IMR-90 (cell line): ENCODE measurements around the gene UGT3A1.

Source experiments
- BHLHE40 ChIP-seq: fragments of 150-350 bp; IDR thresholded peaks from 2 replicates; pipeline ENCODE4 v1.6.1; 2016; ENCODE audit warnings: mild to moderate bottlenecking, low read depth, low read length
- CEBPB ChIP-seq: IDR thresholded peaks from 2 replicates; pipeline ENCODE4 v1.6.1; 2012; ENCODE audit warnings: low read depth, low read length, improper control_type of control experiment
- CHD1 ChIP-seq: IDR thresholded peaks from 2 replicates; pipeline ENCODE4 v1.6.1; 2012; ENCODE audit warnings: low read depth, low read length, improper control_type of control experiment
- POLR2A ChIP-seq: IDR thresholded peaks from 2 replicates; pipeline ENCODE4 v1.6.1; 2012; ENCODE audit warnings: mild to moderate bottlenecking, low read depth, low read length
- RAD21 ChIP-seq: IDR thresholded peaks from 2 replicates; pipeline ENCODE4 v1.6.1; 2012; ENCODE audit warnings: low read length, improper control_type of control experiment
- RFX5 ChIP-seq: IDR thresholded peaks from 2 replicates; pipeline ENCODE4 v1.8.0; 2012; ENCODE audit warnings: low read depth, mild to moderate bottlenecking, low read length, moderate library complexity
- SMC3 ChIP-seq: fragments of 150-350 bp; IDR thresholded peaks from 2 replicates; pipeline ENCODE4 v1.6.1; 2016; ENCODE audit warnings: low read depth, mild to moderate bottlenecking, antibody characterized with exemption, low read length, moderate library complexity
- TF ChIP-seq, protein P1 (sequence below): fragments of 150-350 bp; IDR thresholded peaks from 2 replicates; pipeline ENCODE4 v1.6.1; 2017; ENCODE audit warnings: mild to moderate bottlenecking, antibody characterized with exemption, low read length, low read depth
- TF ChIP-seq, protein P2 (sequence below): conservative IDR thresholded peaks from 2 replicates; pipeline ENCODE4 v1.5.1; 2012; ENCODE audit warnings: mild to moderate bottlenecking, low read depth, low read length, improper control_type of control experiment
- TF ChIP-seq, protein P3 (sequence below): fragments of 150-350 bp; IDR thresholded peaks from 2 replicates; pipeline ENCODE4 v1.6.1; 2016; ENCODE audit warnings: low read depth, mild to moderate bottlenecking, low read length, moderate library complexity, borderline replicate concordance

DNA sequence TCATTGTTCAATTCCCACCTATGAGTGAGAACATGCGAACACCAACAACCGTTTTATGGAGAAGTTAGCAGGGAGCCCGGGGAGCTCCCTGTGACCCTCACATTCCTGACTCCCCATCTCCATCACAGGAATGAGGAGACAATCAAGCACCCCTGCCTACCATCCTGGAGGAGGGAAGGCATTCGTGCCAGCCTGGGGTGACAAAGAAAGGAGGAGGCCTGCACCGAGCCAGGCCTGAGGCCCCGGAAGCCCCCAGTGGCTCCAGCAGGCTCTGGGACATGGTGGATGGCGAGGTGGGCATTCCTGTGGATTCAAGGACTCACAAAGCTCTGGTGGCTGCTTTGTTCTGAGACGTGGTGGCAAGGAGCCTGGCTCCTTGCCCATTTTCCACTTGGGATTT is 36.5 kb upstream of the UGT3A1 start:
- TF ChIP-seq, protein P1, sequence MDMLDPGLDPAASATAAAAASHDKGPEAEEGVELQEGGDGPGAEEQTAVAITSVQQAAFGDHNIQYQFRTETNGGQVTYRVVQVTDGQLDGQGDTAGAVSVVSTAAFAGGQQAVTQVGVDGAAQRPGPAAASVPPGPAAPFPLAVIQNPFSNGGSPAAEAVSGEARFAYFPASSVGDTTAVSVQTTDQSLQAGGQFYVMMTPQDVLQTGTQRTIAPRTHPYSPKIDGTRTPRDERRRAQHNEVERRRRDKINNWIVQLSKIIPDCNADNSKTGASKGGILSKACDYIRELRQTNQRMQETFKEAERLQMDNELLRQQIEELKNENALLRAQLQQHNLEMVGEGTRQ: no peak
- TF ChIP-seq, protein P2, sequence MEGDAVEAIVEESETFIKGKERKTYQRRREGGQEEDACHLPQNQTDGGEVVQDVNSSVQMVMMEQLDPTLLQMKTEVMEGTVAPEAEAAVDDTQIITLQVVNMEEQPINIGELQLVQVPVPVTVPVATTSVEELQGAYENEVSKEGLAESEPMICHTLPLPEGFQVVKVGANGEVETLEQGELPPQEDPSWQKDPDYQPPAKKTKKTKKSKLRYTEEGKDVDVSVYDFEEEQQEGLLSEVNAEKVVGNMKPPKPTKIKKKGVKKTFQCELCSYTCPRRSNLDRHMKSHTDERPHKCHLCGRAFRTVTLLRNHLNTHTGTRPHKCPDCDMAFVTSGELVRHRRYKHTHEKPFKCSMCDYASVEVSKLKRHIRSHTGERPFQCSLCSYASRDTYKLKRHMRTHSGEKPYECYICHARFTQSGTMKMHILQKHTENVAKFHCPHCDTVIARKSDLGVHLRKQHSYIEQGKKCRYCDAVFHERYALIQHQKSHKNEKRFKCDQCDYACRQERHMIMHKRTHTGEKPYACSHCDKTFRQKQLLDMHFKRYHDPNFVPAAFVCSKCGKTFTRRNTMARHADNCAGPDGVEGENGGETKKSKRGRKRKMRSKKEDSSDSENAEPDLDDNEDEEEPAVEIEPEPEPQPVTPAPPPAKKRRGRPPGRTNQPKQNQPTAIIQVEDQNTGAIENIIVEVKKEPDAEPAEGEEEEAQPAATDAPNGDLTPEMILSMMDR: no peak
- TF ChIP-seq RAD21 (no peak), BHLHE40 (no peak), CEBPB (no peak), POLR2A (no peak), CHD1 (no peak), SMC3 (no peak), RFX5 (no peak)
- TF ChIP-seq, protein P3, sequence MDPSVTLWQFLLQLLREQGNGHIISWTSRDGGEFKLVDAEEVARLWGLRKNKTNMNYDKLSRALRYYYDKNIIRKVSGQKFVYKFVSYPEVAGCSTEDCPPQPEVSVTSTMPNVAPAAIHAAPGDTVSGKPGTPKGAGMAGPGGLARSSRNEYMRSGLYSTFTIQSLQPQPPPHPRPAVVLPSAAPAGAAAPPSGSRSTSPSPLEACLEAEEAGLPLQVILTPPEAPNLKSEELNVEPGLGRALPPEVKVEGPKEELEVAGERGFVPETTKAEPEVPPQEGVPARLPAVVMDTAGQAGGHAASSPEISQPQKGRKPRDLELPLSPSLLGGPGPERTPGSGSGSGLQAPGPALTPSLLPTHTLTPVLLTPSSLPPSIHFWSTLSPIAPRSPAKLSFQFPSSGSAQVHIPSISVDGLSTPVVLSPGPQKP: no peak
